Fibroblast of peridontal ligament (primary cell): ENCODE data around the gene BTAF1.

Experiments
- DNase-seq: peaks from one replicate; pipeline ENCODE4 v3.0.0-alpha.2; 2010; ENCODE audit errors: extremely low read depth

The BTAF1 gene

GRCh38 chr10:92052088-92052487 is 128.5 kb downstream of the BTAF1 start:
- no peak for DNase-seq

GRCh38 chr10:92052741-92053140 is 129.2 kb downstream of the BTAF1 start:
- DNase-seq: no peak

- no peak for DNase-seq
These were observed 131.2 kb downstream of the BTAF1 start for GRCh38 chr10:92054807-92055206.

- no peak for DNase-seq
These were observed 138.7 kb downstream of the BTAF1 start for GRCh38 chr10:92062273-92062672.

DNA sequence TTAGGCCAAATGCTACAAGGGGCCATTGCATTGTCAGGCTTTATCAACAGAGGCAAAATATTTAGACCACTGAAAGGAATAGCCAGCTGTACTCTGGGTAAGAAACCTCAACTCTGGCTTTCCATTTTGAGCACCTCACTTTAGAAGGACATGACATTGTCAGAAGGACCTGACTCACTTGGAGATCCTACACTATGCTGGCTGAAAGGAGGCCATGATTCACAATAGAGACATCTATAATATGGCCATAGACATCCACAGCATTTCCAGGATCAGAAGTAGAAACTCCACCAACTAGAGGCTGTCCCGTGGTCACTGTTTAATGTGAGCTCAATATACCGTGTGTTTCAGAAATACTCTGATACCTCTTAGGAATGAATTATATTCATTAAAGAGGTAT is 140.9 kb downstream of the BTAF1 start:
- no peak for DNase-seq

- DNase-seq: no peak
These were observed 142.8 kb downstream of the BTAF1 start for GRCh38 chr10:92066386-92066785.

DNA sequence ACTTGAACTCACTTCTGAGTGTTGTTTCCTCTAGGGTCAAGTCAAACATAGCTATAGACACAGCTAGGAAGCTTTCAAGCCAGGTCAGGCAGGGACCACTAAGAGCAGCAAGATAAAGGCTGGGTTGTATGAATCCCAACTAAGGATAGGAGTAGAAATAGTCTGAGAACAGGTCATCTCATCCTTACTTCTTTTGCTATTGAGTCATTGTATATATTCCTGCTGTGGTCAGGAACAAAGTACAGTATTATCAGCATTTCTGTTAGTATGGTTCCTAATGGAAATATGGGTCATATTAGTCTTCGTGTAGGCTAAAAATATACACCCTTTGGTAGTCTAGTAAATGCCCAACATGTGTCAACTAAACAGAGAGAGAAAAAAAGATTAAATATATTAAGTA is 145.3 kb downstream of the BTAF1 start:
- DNase-seq: no peak

GRCh38 chr10:92074126-92074887 is 150.7 kb downstream of the BTAF1 start:
- peak; percentile 12 for DNase-seq

DNA sequence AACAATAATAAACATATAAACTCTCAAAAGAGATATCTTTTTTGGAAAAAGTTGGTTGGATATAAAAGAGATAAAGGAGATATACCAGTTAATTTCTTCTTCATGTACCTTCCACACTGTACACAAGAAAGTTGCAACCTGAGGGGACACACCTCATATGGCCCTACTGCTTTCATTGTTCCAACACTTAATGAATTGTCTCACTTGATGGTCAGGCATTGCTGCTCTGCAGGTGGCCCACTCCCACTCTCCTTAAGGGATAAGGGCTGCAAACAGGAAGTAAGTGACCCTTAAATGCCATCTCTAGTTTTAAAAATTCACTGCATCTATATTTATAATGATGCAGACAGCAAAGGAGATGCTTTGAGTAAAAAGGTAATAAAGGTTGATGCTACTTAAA is 152.3 kb downstream of the BTAF1 start:
- no peak for DNase-seq

DNA sequence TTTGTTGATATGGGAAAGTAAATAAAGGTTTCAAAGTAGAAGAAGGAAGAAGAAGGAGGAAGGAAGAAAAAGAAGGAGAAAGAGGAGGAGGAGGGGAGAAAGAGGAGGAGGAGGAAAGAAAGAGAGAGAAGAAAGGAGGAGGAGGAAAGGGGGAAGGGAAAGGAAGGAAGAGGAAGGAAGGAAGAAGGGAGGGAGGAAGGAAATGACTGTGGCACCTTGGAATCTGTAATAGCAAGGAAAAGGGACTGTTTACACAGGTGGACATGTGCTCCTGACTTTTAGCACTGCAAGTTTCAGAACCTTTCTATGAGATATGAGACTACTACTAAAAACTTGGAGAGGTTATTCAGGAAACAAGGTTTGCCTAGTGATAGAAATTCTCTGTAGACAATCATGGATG is 153.2 kb downstream of the BTAF1 start:
- DNase-seq: no peak

DNA sequence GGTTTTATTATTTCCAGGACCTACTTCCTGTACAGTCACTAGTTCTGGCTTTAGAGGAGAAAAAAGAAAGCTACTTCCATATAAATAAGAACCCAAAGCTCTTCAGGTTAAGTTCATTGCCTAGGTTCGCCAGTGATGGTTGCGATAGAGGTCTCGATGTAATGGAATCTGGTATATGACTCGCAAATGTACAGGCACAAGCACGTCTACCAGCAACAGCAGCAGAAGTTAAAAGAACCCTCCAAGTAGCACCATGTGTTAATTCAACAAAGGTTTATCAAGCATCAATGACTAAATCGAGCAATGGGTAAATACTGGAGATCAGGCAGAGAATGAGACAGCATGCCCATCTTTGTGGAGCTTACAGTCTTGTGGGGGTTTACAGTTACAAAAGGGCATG is 155.4 kb downstream of the BTAF1 start:
- DNase-seq: no peak
